Fibroblast of lung (primary cell): Measurements from ENCODE around the gene MTMR4. TPM values are rescaled to one million over a fixed set of nuclear protein-coding genes. Genes with fewer than 3 reads are reported as not detected.
A peak's percentile ranks its signal among the peaks of the same experiment; 100 is the strongest.

Source experiments
- DNase-seq, 2 donors: peaks; one replicate each; pipeline versions ENCODE4 v3.0.0 to v3.0.0-alpha.2; 2010; ENCODE audit warnings: low read depth in 2 of 2
- H2AFZ ChIP-seq: 2 replicates; pipeline ENCODE4 v1.5.1; 2012; ENCODE audit warnings: low read length, control low read depth, inconsistent platforms
- H3K27ac ChIP-seq: 2 replicates; pipeline ENCODE4 v1.5.1; 2011; ENCODE audit warnings: low read length, control low read depth; ENCODE audit not compliant: insufficient read depth
- H3K27me3 ChIP-seq: 2 replicates; pipeline ENCODE4 v1.5.1; 2011; ENCODE audit warnings: mild to moderate bottlenecking, low read length; ENCODE audit not compliant: control insufficient read depth, insufficient read depth
- H3K36me3 ChIP-seq: 2 replicates; pipeline ENCODE4 v1.5.1; 2011; ENCODE audit warnings: low read length; ENCODE audit not compliant: control insufficient read depth, insufficient read depth
- H3K4me1 ChIP-seq: 2 replicates; pipeline ENCODE4 v1.5.1; 2011; ENCODE audit warnings: low read length; ENCODE audit not compliant: control insufficient read depth, insufficient read depth; ENCODE audit errors: extremely low read depth
- H3K4me2 ChIP-seq: 2 replicates; pipeline ENCODE4 v1.5.1; 2011; ENCODE audit warnings: low read length, control low read depth; ENCODE audit not compliant: insufficient read depth; ENCODE audit errors: extremely low read depth
- H3K4me3 ChIP-seq, 4 experiments: fragments of 200-600 bp in 1 of 4; sonication (generic) in 1 of 4; replicated peaks in 1 of 4; 2 replicates each; pipeline ENCODE4 v1.5.1; 2011 to 2016; ENCODE audit warnings: low read length in 4 of 4, low read depth in 3 of 4, mild to moderate bottlenecking in 3 of 4, control low read depth in 2 of 4, inconsistent platforms in 1 of 4, mixed read lengths in 1 of 4; ENCODE audit not compliant: insufficient read depth in 1 of 4; ENCODE audit errors: control extremely low read depth in 1 of 4
- H3K79me2 ChIP-seq: 2 replicates; pipeline ENCODE4 v1.5.1; 2012; ENCODE audit warnings: mild to moderate bottlenecking, low read length, inconsistent platforms; ENCODE audit not compliant: control insufficient read depth, insufficient read depth
- H3K9ac ChIP-seq: 2 replicates; pipeline ENCODE4 v1.5.1; 2011; ENCODE audit warnings: mild to moderate bottlenecking, low read length, control low read depth; ENCODE audit not compliant: insufficient read depth
- H3K9me3 ChIP-seq: 2 replicates; pipeline ENCODE4 v1.5.1; 2012; ENCODE audit warnings: low read depth, low read length; ENCODE audit not compliant: control insufficient read depth, insufficient read depth
- H4K20me1 ChIP-seq: 2 replicates; pipeline ENCODE4 v1.5.1; 2011; ENCODE audit warnings: low read length; ENCODE audit not compliant: control insufficient read depth, insufficient read depth; ENCODE audit errors: extremely low read depth
- CTCF ChIP-seq, 2 donors: IDR thresholded peaks in 1 of 2; conservative IDR thresholded peaks in 1 of 2; 1 replicate in 1 of 2; 2 replicates in 1 of 2; pipeline ENCODE4 v1.5.1; 2011 to 2012; ENCODE audit warnings: low read length in 2 of 2, control low read depth in 1 of 2, inconsistent platforms in 1 of 2, low read depth in 1 of 2, mild to moderate bottlenecking in 1 of 2
- EZH2 ChIP-seq: IDR thresholded peaks from 2 replicates; pipeline ENCODE4 v1.5.1; 2012; ENCODE audit warnings: low read length, control low read depth, mild to moderate bottlenecking; ENCODE audit errors: missing control alignments
- polyA plus RNA-seq, 2 donors: library from polyadenylated mRNA; depleted of rRNA in 1 of 2; stranded (reverse) in 1 of 2; unstranded in 1 of 2; fragments of >200 nt; gene quantifications; 2 replicates each; pipeline ENCODE4 v1.2.1, GENCODE V29; 2011 to 2012; ENCODE audit warnings: missing spikeins in 1 of 2
- total RNA-seq: library from RNA; depleted of rRNA; stranded (reverse); fragments of >200 nt; gene quantifications from 2 replicates; pipeline ENCODE4 v1.2.1, GENCODE V29; 2014

The MTMR4 gene
- total and polyA plus RNA-seq, 2 donors (not counting 1 experiment from before 2014, with no cell fraction given) = 22.1 to 40.0 TPM

- peak overlapping the region; percentile 60 for H2AFZ ChIP-seq
- no peaks in the 10 kb centered on the region for H4K20me1 ChIP-seq
- peak overlapping the region; percentile 63 to 77 (median 71) for H3K4me3 ChIP-seq
- H3K36me3 ChIP-seq = peaks cover 2% of the 10 kb centered on the region
- H3K79me2 ChIP-seq = no peaks in the 10 kb centered on the region
- TF ChIP-seq EZH2 (no peak), CTCF (conservative IDR thresholded peaks at IDR 0.05 in 1 of 2, IDR thresholded peaks at IDR 0.05 in 1 of 2; ENCODE audit: low read depth in 1 of 2, low read length in 2 of 2) (no peak)
- no peaks in the 10 kb centered on the region for H3K9me3 ChIP-seq
- H3K27ac ChIP-seq = peak overlapping the region; percentile 85
- H3K27me3 ChIP-seq = no peaks in the 10 kb centered on the region
- H3K4me1 ChIP-seq = peaks cover 7% of the 10 kb centered on the region
- DNase-seq = no peak
- H3K4me2 ChIP-seq = peak overlapping the region; percentile 90
- peak overlapping the region; percentile 58 for H3K9ac ChIP-seq
These were observed 2.4 kb upstream of the MTMR4 start for GRCh38 chr17:58516644-58517377.

- TF ChIP-seq CTCF (conservative IDR thresholded peaks at IDR 0.05 in 1 of 2, IDR thresholded peaks at IDR 0.05 in 1 of 2; ENCODE audit: low read depth in 1 of 2, low read length in 2 of 2) (no peak), EZH2 (no peak)
- no peaks in the 10 kb centered on the region for H3K79me2 ChIP-seq
- no peak for DNase-seq
These were observed 848 bp upstream of the MTMR4 start for GRCh38 chr17:58515286-58515685.

GRCh38 chr17:58514770-58515157, 326 bp upstream of the MTMR4 start:
- no peak overlapping the region for H3K9ac ChIP-seq

More at GRCh38 chr17:58515286-58515685, 848 bp upstream of the MTMR4 start:
- H3K36me3 ChIP-seq = peaks cover 9% of the 10 kb centered on the region
- H2AFZ ChIP-seq = no peak overlapping the region
- H3K4me1 ChIP-seq = peaks cover 7% of the 10 kb centered on the region
- no peaks in the 10 kb centered on the region for H3K27me3 ChIP-seq
- H4K20me1 ChIP-seq = no peaks in the 10 kb centered on the region
- H3K4me3 ChIP-seq = peak overlapping the region in 1 of 4 experiments; percentile 73
- H3K4me2 ChIP-seq = peak overlapping the region; percentile 45
- no peaks in the 10 kb centered on the region for H3K9me3 ChIP-seq
- H3K27ac ChIP-seq = no peak overlapping the region
- no peak overlapping the region for H3K9ac ChIP-seq

More at GRCh38 chr17:58514770-58515157, 326 bp upstream of the MTMR4 start:
- no peak overlapping the region for H3K27ac ChIP-seq
- no peak for TF ChIP-seq EZH2
- no peak for TF ChIP-seq CTCF (conservative IDR thresholded peaks at IDR 0.05 in 1 of 2, IDR thresholded peaks at IDR 0.05 in 1 of 2; ENCODE audit: low read depth in 1 of 2, low read length in 2 of 2)
- DNase-seq = no peak
- H3K36me3 ChIP-seq = peaks cover 9% of the 10 kb centered on the region
- H3K4me3 ChIP-seq = peak overlapping the region; percentile 30 to 73 (median 54)
- H3K4me1 ChIP-seq = peaks cover 7% of the 10 kb centered on the region
- no peaks in the 10 kb centered on the region for H3K27me3 ChIP-seq
- peak overlapping the region; percentile 52 for H3K4me2 ChIP-seq
- no peaks in the 10 kb centered on the region for H4K20me1 ChIP-seq
- H2AFZ ChIP-seq = no peak overlapping the region
- no peaks in the 10 kb centered on the region for H3K9me3 ChIP-seq
- no peaks in the 10 kb centered on the region for H3K79me2 ChIP-seq
